ENCODE data around the gene FBLN1.

Gene FBLN1

DNA sequence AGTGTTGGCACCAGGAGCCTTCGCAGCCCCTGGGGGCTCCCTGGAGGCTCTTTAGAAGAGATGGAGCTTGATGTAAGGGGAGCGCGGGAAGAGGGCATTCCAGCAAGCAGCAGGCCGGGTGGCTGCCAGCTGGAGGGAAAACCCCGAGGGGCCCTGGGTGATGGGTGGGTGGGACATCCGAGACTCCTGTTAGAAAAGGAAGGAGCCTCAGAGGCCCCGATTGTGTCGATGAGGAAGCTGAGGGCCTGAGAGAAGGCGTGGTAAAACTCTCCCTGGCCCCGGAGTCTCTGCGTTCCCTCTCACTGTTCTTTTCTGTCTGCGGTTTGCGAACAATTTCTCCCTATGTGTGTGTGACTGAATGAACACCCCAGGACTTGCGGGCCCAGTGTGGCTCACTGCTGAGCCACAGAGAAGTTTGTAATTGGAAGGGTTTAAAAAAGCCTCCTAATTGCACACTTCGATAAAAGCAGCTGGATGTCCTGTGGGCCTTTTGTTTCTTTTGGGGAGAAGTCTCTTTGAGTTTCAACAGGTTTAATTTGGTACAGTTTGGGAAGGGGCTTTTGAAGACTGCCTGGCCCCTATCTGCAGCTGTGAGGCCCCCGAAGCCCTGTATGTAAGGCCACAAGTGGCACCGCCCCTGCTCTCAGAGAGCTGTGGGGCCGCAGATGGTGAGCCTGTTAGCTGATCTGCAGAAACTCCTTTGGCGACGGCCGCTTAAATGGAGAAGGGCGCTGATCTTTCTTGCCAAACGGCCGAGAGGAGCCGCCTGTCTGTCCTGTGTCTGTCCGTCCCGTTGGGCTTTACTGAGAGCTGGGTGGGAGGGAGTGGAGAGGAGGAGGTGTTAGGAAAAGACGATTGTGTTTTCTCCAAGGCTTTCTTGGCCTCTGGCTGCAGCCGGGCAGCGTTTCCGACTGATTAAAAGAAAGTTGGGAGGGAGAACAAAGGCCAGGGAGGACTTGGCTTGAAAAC lies 2.0 kb downstream of the FBLN1 start:
- no peak for DNase-seq

GRCh38 chr22:45505991-45506747 lies 3.5 kb downstream of the FBLN1 start:
- DNase-seq = no peak

DNA sequence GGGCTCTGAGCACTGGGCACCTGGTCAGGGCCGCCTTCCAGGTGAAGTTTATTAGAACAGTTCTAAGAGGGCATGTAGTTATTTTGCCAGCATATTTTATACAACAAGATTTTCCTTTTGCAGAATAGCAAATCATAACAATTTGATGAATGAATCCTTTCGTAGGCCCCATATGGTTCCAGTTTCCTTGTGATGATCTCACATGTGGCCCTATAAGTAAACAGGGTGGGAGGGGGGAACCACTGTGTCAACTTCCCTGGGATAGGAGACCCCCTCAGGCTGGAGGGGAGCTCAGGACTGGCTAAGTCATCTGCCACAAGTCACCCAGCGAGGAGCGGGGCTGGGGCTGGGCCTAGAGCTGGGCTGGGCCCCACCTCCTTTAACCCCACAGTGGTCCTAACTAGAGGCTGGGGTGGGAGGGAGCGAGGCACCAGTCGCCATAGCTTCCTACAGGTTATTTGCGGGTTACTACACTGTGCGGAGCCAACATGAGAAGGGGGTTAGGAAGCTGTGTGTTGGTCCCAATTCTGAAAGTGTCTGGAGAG lies 4.2 kb downstream of the FBLN1 start:
- DNase-seq = no peak

DNA sequence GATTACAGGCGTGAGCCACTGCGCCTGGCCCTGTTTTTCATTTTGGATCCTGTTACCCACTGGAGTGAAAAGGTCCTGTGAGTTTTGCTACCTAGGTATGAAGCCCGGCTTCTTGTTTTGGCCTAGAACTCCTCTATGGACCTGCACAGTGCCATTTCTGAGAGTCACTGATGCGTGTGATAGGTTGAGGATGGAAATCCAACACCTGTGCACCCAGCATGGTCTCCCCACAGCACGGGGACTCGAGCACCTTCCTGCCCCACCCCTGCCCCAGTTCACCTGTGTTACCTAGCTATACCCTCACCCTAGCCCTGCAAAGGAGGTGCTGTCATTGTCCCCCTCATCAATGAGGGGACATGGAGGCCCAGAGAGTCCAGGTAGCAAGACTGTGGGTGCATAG lies 5.1 kb downstream of the FBLN1 start:
- no peak for DNase-seq

GRCh38 chr22:45508814-45509213 lies 6.1 kb downstream of the FBLN1 start:
- no peak for DNase-seq

DNA sequence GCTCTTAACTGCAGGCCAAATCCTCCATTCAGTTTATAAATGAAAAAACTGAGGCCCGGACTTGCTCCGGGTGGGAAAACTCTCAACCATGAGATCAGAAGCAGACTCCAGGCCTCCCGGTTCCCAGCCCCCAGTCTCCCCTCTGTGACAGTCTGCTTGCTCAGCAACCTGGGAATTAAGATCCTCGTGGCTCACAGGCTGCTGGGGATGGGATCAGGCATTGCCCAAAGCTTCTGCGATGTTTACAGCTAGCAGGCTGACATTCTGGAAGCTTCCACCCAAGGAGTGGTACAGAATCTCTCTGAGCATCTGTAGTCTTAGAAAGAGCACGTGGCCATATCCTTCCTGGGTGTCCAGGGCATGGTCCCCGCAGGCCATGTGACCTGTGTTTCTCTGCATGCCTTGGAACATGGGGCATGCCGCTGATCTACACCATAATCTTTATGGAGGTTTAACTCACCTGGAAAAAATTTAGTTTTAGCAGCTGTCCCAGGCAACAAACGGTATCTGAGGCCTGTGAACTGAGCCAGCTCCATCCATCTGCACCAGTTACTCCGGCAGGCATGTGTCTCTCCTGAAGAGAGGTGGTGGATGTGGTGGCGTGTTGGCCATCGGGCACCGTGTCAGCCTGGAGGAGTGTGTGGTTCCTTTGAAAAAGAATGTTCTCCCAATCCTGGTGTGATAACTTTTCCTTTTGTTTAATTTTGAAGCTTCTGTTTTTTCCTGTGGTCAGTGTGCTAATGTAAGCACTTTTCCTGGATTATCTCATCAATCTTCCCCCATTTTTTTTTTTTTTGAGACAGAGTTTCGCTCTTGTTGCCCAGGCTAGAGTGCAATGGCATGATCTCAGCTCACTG lies 7.9 kb downstream of the FBLN1 start:
- DNase-seq = no peak

DNA sequence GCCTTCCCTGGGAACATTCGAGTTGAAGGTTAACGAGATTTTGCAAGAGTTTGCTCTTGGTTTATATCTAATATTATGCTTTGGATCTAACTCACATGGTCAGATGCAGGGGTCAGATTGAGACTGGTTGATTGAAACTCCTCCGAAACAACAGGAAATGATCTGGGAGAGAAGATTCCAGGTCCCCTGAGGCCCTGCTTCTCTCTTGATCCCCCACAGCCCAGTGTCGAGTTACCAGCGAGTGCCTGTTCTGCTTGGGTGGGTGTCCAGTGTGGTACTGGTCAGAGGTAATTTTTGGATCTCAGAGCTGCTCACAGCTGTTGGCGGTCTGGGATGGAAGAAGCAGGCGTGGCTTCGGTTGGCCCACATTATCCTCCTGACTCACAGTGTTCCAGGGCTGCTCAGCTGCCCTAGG lies 9.2 kb downstream of the FBLN1 start:
- no peak for DNase-seq

GRCh38 chr22:45512363-45512762 lies 9.7 kb downstream of the FBLN1 start:
- no peak for DNase-seq

DNA sequence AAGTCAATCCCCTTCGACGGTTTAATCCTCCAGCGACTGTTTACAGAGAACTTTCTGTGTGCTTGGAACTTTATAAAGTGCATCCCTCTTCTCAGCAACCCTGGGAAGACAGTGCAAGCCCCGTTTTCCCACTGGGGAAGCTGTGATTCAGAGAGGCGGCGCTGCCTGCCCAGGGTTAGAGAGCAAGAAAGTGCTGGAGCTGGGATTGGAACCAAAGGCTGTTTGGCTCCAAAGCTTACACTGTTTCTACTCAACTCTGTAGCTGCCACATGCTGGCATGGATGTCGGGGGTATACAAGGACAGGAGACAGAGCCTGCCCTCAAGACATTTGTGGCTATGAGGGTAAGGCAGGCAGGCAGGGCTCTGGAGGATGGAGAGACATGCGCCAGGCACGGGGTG lies 13.0 kb downstream of the FBLN1 start:
- DNase-seq = no peak

DNA sequence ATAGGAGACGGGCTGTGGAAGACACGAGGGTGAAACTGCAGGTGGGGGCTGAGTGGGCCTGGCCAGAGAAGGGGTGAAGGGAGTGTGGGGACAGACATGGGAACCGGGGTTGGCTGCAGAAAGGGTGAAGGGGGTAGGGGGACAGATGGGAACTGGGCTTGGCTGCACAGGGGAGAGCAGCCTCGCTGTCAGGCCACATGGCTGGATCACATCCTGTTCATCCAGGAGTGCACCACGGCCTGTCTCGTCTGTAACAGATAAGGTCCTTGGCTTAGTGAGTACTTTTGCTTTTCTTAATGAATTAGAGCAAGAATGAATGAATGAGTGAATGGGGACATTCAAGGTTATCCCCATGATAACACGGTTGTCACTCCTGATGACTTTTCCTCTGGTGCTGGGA lies 13.5 kb downstream of the FBLN1 start:
- DNase-seq = no peak

DNA sequence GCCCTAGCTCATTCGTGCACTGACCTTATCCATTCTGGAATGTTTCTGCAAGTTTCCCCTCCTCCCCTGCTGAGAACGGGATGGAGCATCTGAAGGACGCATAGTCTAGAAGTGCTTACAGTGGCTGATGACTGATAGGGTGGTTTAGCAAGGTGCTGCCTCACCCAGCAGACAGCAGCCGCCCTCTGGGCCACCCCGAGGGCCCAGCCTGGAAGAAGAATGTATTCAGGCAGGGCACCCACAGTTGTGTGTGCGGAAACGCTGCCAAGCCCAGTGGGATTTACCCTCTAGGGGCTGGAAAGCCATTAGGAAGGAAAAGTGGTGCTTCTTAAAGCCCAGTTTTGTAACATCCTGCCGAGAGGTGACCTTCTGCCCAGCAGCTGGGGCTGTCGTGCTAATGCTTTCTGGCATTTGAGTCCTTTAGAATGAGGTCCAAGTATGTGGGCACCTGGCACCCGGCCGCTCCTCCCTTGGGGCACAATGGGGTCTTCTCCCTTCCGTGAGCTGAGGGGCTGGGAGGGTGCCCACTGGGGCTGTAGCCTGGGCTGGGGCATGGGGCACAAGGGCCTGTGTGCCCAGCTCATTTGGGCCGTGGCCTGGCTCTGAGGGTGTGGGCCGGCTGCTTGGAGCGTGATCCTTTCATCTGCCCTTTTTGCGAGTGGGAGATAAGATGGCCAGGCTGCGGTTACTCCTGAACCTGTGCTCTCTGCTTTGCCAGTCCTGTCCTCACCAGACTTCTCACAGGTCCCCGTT lies 14.4 kb downstream of the FBLN1 start:
- no peak for DNase-seq

- no peak for DNase-seq
These were observed 15.5 kb downstream of the FBLN1 start for GRCh38 chr22:45518136-45518535.

GRCh38 chr22:45518580-45518991 lies 15.9 kb downstream of the FBLN1 start:
- DNase-seq = no peak

DNA sequence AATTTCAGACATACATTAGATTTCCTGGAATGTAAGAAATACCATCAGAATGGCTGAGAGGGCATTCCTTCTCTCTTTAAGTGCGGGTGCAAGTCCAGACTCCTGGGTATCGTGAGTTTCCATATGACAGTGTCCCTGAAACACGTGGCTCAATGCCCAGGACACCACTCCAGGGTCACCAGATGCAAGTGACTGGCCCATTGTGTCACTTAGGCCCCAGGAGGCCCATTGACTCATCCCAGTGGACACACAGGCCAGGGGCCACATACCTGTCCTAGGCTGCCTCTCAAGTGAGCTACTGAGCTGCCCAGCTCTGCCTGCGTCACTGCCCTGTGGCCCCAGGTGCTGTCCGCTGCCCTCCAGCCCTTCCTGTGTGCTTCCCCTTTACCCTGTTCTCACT lies 18.5 kb downstream of the FBLN1 start:
- no peak for DNase-seq

GRCh38 chr22:45522462-45522861 lies 19.8 kb downstream of the FBLN1 start:
- no peak for DNase-seq

GRCh38 chr22:45524157-45524556 lies 21.5 kb downstream of the FBLN1 start:
- DNase-seq = no peak

DNA sequence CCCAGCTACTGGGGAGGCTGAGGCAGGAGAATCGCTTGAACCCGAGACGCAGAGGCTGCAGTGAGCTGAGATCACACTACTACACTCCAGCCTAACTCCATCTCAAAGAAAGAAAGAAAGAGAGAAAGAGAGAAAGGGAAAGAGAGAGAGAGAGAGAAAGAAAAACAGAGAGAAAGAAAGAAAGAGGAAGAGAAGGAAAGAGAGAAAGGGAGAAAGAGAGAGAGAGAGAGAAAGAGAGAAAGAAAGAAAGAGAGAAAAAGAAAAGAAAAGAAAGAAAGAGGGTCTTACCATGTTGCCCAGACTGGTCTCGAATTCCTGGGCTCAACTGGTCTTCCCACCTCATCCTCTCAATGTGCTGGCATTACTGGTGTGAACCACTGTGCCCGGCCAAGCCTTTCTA lies 22.3 kb downstream of the FBLN1 start:
- DNase-seq = no peak

DNA sequence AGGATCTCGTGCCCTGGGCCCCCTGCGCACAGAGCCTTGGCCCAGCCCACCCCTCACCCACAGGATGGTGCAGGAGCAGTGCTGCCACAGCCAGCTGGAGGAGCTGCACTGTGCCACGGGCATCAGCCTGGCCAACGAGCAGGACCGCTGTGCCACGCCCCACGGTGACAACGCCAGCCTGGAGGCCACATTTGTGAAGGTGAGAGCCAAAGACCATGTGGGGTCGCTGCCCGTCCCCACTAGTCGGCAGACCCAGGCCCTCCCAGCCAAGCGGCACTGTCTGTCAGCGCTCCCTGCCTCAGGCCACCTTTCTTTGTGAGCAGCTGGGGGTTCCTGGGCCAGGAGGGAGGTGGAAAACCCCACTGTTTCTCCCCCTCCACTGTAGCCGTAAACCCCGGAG lies 22.8 kb downstream of the FBLN1 start:
- no peak for DNase-seq

- no peak for DNase-seq
These were observed 23.6 kb downstream of the FBLN1 start for GRCh38 chr22:45526281-45526680.

DNA sequence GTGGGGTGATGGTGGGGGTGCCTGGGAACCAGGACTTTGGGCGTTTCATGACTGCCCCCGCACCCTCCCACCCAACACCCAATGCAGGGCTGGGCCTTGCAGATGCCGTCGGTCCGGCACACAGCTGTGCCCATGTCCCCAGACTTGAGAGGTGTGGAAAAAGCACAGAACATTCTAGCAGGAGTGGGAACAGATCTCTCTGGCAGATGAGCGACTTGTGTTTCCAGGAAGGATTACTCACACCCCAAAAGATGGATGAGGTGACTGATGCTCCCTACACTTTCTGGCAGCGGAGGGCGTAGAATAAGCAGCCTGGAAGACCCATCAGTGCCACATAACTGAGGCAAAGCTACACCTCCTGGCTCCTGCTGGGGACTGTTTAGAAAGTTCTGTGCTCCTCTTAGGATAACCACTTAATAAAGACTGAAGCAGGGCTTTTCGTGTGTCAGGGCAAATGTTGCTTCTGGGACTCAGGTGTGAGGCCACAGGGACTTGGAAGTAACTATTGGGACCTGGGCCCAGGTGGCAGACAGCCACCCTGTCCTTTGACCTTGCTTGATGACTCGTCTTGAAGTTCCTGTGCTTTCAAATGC lies 24.2 kb downstream of the FBLN1 start:
- DNase-seq = no peak

DNA sequence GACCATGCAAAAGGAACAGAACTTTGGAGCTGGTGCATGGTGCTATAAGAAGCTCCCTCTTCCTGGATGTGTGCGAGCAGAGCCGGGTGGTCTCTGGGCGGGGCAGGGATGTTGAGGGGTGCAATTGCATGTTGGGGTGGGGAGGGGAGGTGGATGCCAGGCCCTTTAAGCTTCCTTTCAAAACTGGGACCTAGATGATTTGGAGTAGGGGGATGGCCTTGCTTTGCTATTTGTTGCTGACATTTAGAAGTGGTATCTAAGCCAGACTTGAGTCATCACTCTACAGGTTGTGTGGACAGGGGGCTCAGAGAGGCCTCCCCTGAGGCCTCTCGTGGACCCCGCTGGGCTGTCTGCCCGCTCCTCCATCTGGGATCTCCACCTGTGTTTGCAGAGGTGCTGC lies 24.8 kb downstream of the FBLN1 start:
- no peak for DNase-seq

GRCh38 chr22:45528046-45528445 lies 25.4 kb downstream of the FBLN1 start:
- DNase-seq = no peak
